Neural cell (in vitro differentiated cells): ENCODE results near the gene OXSR1. TPM values are rescaled to one million over a fixed set of nuclear protein-coding genes. Genes with fewer than 3 reads are reported as not detected.

ENCODE experiments used
- H2AFZ ChIP-seq: fragments of 200-600, 300-800 bp; sonication (generic), shearing (Covaris generic); 2 replicates; pipeline ENCODE4 v1.6.0; 2014; ENCODE audit warnings: low read depth, mild to moderate bottlenecking, antibody characterized with exemption, low read length, moderate library complexity
- H3F3A ChIP-seq: fragments of 200-600 bp; shearing (Covaris generic); 2 replicates; pipeline ENCODE4 v1.6.1; 2016; ENCODE audit warnings: mild to moderate bottlenecking, moderate library complexity, mixed read lengths, antibody characterized with exemption, low read length; ENCODE audit not compliant: insufficient read depth, poor library complexity, severe bottlenecking
- H3K27ac ChIP-seq: fragments of 200-600, 300-800 bp; sonication (generic), shearing (Covaris generic); 2 replicates; pipeline ENCODE4 v1.5.1; 2014; ENCODE audit warnings: mild to moderate bottlenecking, low read length, moderate library complexity
- H3K27me3 ChIP-seq: fragments of 300-800, 200-600 bp; sonication (generic), shearing (Covaris generic); 2 replicates; pipeline ENCODE4 v1.6.0; 2014; ENCODE audit warnings: mild to moderate bottlenecking, low read depth, low read length, moderate library complexity; ENCODE audit not compliant: insufficient read depth
- H3K36me3 ChIP-seq: fragments of 300-800, 200-600 bp; sonication (generic), shearing (Covaris generic); 2 replicates; pipeline ENCODE4 v1.5.1; 2014; ENCODE audit warnings: mild to moderate bottlenecking, antibody characterized with exemption, low read length, moderate library complexity; ENCODE audit not compliant: insufficient read depth
- H3K4me2 ChIP-seq: fragments of 300-800, 200-600 bp; sonication (generic), shearing (Covaris generic); 2 replicates; pipeline ENCODE4 v1.6.0; 2014; ENCODE audit warnings: mild to moderate bottlenecking, low read length
- H3K4me3 ChIP-seq: fragments of 300-800, 200-600 bp; sonication (generic), shearing (Covaris generic); 2 replicates; pipeline ENCODE4 v1.5.1; 2014; ENCODE audit warnings: mild to moderate bottlenecking, low read length, moderate library complexity
- H3K79me2 ChIP-seq: fragments of 200-600 bp; shearing (Covaris generic); replicated peaks from 2 replicates; pipeline ENCODE4 v1.6.0; 2014; ENCODE audit warnings: mild to moderate bottlenecking, low read length, moderate library complexity; ENCODE audit not compliant: insufficient read depth
- H3K9ac ChIP-seq: fragments of 300-800, 200-600 bp; sonication (generic), shearing (Covaris generic); 2 replicates; pipeline ENCODE4 v1.6.1; 2016; ENCODE audit warnings: mild to moderate bottlenecking, low read length, mixed read lengths
- H3K9me2 ChIP-seq: fragments of 200-600 bp; shearing (Covaris generic); 2 replicates; pipeline ENCODE4 v1.6.1; 2016; ENCODE audit warnings: mild to moderate bottlenecking, low read length, mixed read lengths; ENCODE audit not compliant: insufficient read depth
- H3K9me3 ChIP-seq: fragments of 200-600, 300-800 bp; sonication (generic), shearing (Covaris generic); 2 replicates; pipeline ENCODE4 v1.6.1; 2016; ENCODE audit warnings: mild to moderate bottlenecking, mixed run types, low read length, moderate library complexity, mixed read lengths
- H4K20me1 ChIP-seq: fragments of 200-600 bp; shearing (Covaris generic); 2 replicates; pipeline ENCODE4 v1.6.1; 2016; ENCODE audit warnings: mild to moderate bottlenecking, mixed run types; ENCODE audit not compliant: insufficient read depth
- EP300 ChIP-seq: fragments of 450-650 bp; conservative IDR thresholded peaks from 2 replicates; pipeline ENCODE4 v1.6.1; 2014; ENCODE audit warnings: antibody characterized with exemption, mild to moderate bottlenecking, moderate library complexity; ENCODE audit not compliant: poor library complexity, severe bottlenecking
- EZH2 ChIP-seq: fragments of 200-600, 300-800 bp; shearing (Covaris generic), sonication (generic); IDR thresholded peaks from 2 replicates; pipeline ENCODE4 v1.6.1; 2014; ENCODE audit warnings: antibody characterized with exemption, low read length, borderline replicate concordance, mild to moderate bottlenecking; ENCODE audit not compliant: insufficient read depth, poor library complexity, severe bottlenecking
- MXI1 ChIP-seq: fragments of 450-650 bp; conservative IDR thresholded peaks from 2 replicates; pipeline ENCODE4 v1.6.1; 2014; ENCODE audit warnings: antibody characterized with exemption, mild to moderate bottlenecking; ENCODE audit not compliant: poor library complexity, severe bottlenecking
- POLR2AphosphoS5 ChIP-seq: IDR thresholded peaks from 2 replicates; pipeline ENCODE4 v1.6.1; 2012
- RAD21 ChIP-seq: fragments of 450-650 bp; conservative IDR thresholded peaks from 2 replicates; pipeline ENCODE4 v1.6.1; 2014; ENCODE audit warnings: antibody characterized with exemption, mild to moderate bottlenecking, moderate library complexity
- SMC3 ChIP-seq: fragments of 450-650 bp; conservative IDR thresholded peaks from 2 replicates; pipeline ENCODE4 v1.6.1; 2014; ENCODE audit warnings: antibody characterized with exemption, mild to moderate bottlenecking, moderate library complexity; ENCODE audit not compliant: poor library complexity
- TAF1 ChIP-seq: IDR thresholded peaks from 2 replicates; pipeline ENCODE4 v1.6.1; 2012; ENCODE audit warnings: low read depth
- polyA plus RNA-seq: library from polyadenylated mRNA; depleted of rRNA; stranded (reverse); fragments of >200 nt; gene quantifications from 2 replicates; pipeline ENCODE4 v1.2.3, GENCODE V29; 2014
- TF ChIP-seq, protein P1 (sequence below): IDR thresholded peaks from 2 replicates; pipeline ENCODE4 v1.6.1; 2012; ENCODE audit warnings: borderline replicate concordance
- TF ChIP-seq, protein P2 (sequence below): fragments of 450-650 bp; IDR thresholded peaks from 2 replicates; pipeline ENCODE4 v1.5.1; 2014; ENCODE audit warnings: antibody characterized with exemption, mild to moderate bottlenecking, moderate library complexity; ENCODE audit not compliant: poor library complexity, severe bottlenecking

Gene OXSR1
- polyA plus RNA-seq, 1 donor from 2014 or later: 50.8 TPM

DNA sequence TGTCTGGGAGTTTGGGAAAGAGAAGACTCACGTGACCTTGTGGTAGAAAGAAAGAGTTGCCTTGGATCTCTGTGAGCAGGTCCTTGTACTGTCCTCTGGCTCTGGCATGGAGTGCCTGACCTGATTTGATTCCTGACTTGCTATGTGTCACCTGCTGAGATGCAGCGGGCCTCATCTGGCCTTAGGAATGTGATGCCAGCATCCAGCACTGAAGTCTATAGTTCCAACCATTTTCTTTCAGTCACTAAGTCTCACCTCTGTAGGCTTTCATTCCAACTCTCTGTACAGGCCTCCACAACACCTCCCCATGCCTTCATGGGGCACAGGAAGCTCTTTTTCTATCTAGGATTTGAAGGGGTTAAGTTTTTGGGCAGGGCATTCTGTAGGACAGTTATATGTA lies 12.1 kb upstream of the OXSR1 start:
- H3K4me2 ChIP-seq: no peak overlapping the region
- no peak overlapping the region for H3K27ac ChIP-seq
- no peaks in the 10 kb centered on the region for H3K27me3 ChIP-seq
- TF ChIP-seq POLR2AphosphoS5: no peak
- TF ChIP-seq TAF1: no peak
- no peak for TF ChIP-seq SMC3
- no peak for TF ChIP-seq MXI1
- no peak for TF ChIP-seq RAD21
- TF ChIP-seq, protein P1, sequence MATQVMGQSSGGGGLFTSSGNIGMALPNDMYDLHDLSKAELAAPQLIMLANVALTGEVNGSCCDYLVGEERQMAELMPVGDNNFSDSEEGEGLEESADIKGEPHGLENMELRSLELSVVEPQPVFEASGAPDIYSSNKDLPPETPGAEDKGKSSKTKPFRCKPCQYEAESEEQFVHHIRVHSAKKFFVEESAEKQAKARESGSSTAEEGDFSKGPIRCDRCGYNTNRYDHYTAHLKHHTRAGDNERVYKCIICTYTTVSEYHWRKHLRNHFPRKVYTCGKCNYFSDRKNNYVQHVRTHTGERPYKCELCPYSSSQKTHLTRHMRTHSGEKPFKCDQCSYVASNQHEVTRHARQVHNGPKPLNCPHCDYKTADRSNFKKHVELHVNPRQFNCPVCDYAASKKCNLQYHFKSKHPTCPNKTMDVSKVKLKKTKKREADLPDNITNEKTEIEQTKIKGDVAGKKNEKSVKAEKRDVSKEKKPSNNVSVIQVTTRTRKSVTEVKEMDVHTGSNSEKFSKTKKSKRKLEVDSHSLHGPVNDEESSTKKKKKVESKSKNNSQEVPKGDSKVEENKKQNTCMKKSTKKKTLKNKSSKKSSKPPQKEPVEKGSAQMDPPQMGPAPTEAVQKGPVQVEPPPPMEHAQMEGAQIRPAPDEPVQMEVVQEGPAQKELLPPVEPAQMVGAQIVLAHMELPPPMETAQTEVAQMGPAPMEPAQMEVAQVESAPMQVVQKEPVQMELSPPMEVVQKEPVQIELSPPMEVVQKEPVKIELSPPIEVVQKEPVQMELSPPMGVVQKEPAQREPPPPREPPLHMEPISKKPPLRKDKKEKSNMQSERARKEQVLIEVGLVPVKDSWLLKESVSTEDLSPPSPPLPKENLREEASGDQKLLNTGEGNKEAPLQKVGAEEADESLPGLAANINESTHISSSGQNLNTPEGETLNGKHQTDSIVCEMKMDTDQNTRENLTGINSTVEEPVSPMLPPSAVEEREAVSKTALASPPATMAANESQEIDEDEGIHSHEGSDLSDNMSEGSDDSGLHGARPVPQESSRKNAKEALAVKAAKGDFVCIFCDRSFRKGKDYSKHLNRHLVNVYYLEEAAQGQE: no peak
- TF ChIP-seq EZH2: no peak
- TF ChIP-seq EP300: no peak
- TF ChIP-seq, protein P2, sequence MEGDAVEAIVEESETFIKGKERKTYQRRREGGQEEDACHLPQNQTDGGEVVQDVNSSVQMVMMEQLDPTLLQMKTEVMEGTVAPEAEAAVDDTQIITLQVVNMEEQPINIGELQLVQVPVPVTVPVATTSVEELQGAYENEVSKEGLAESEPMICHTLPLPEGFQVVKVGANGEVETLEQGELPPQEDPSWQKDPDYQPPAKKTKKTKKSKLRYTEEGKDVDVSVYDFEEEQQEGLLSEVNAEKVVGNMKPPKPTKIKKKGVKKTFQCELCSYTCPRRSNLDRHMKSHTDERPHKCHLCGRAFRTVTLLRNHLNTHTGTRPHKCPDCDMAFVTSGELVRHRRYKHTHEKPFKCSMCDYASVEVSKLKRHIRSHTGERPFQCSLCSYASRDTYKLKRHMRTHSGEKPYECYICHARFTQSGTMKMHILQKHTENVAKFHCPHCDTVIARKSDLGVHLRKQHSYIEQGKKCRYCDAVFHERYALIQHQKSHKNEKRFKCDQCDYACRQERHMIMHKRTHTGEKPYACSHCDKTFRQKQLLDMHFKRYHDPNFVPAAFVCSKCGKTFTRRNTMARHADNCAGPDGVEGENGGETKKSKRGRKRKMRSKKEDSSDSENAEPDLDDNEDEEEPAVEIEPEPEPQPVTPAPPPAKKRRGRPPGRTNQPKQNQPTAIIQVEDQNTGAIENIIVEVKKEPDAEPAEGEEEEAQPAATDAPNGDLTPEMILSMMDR: no peak
- H3K4me3 ChIP-seq: no peak overlapping the region
- no peaks in the 10 kb centered on the region for H4K20me1 ChIP-seq
- no peaks in the 10 kb centered on the region for H3K9me2 ChIP-seq
- H2AFZ ChIP-seq: no peak overlapping the region
- H3K79me2 ChIP-seq: no peaks in the 10 kb centered on the region
- no peaks in the 10 kb centered on the region for H3K36me3 ChIP-seq
- no peaks in the 10 kb centered on the region for H3F3A ChIP-seq
- H3K9me3 ChIP-seq: no peaks in the 10 kb centered on the region
- no peak overlapping the region for H3K9ac ChIP-seq

DNA sequence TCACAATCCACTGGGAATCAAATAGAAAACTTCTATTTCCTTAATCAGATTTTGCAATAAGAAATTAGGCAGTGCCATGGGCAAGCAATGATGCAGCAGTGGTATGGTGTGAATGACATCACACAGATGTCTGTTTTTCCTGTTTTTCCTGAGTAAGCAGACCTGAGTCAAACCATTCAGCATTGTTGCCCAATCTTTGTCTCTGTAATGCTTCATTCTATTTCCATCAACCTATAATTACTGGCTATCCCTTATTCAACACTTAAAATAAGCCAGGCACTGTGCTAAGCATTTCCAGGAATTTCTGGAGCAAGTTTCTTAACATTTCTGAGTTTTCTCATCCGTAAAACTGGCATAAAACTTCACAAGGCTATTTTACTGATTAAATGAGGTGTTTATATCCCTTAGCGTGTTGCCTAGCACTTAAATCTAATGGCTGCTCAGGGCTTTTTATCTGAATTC lies 11.3 kb upstream of the OXSR1 start:
- no peak overlapping the region for H3K27ac ChIP-seq
- TF ChIP-seq EP300: no peak
- TF ChIP-seq POLR2AphosphoS5: no peak
- TF ChIP-seq MXI1: no peak
- TF ChIP-seq EZH2: no peak
- no peak for TF ChIP-seq SMC3
- no peak for TF ChIP-seq RAD21
- TF ChIP-seq, protein P2: no peak
- no peak for TF ChIP-seq TAF1
- TF ChIP-seq, protein P1: no peak
- no peaks in the 10 kb centered on the region for H4K20me1 ChIP-seq
- H3K27me3 ChIP-seq: no peaks in the 10 kb centered on the region
- H3K36me3 ChIP-seq: no peaks in the 10 kb centered on the region
- no peaks in the 10 kb centered on the region for H3F3A ChIP-seq
- H3K9ac ChIP-seq: no peak overlapping the region
- H2AFZ ChIP-seq: no peak overlapping the region
- H3K9me3 ChIP-seq: no peaks in the 10 kb centered on the region
- no peak overlapping the region for H3K4me3 ChIP-seq
- no peaks in the 10 kb centered on the region for H3K79me2 ChIP-seq
- H3K4me2 ChIP-seq: no peak overlapping the region
- H3K9me2 ChIP-seq: no peaks in the 10 kb centered on the region
